PC-9 (cell line): Measurements from ENCODE around the gene DENND2D. TPM values are rescaled to one million over a fixed set of nuclear protein-coding genes. Genes with fewer than 3 reads are reported as not detected.

Source experiments
- Bru-seq: library from RNA; stranded (reverse); fragments of 400-500 nt; gene quantifications from one replicate; lab custom pipeline; 2021; lab: Mats Ljungman, UMichigan
- BruChase-seq, 2 experiments: library from RNA; stranded (reverse); fragments of 400-500 nt; gene quantifications; one replicate each; lab custom pipeline; 2021; lab: Mats Ljungman, UMichigan
- BruUV-seq: library from RNA; stranded (reverse); fragments of 400-500 nt; replicated peaks from 2 replicates; lab custom pipeline; 2021; lab: Mats Ljungman, UMichigan
- CTCF ChIA-PET: fragments of 300-600 bp; sonication (Branson Sonifier 250); formaldehyde crosslinking; loops from one replicate; lab custom pipeline; 2022; ENCODE audit warnings: antibody characterized with exemption; lab: Charles Lee
- POLR2A ChIA-PET: fragments of 300-600 bp; sonication (Branson Sonifier 250); formaldehyde crosslinking; loops from one replicate; lab custom pipeline; 2022; ENCODE audit warnings: antibody characterized with exemption; ENCODE audit not compliant: unreplicated experiment; lab: Charles Lee
- DNase-seq, 2 experiments: peaks; one replicate each; pipeline versions ENCODE4 v3.0.0 to v3.0.0-alpha.2; 2015 to 2022; ENCODE audit warnings: mixed read lengths in 1 of 2
- H2AFZ ChIP-seq: fragments of 200-600 bp; sonication (generic); 2 replicates; pipeline ENCODE4 v1.8.1; 2017; ENCODE audit warnings: antibody characterized with exemption
- H3F3A ChIP-seq: fragments of 200-600 bp; sonication (generic); 2 replicates; pipeline ENCODE4 v1.8.1; 2017; ENCODE audit warnings: antibody characterized with exemption, mild to moderate bottlenecking, low read depth; ENCODE audit not compliant: insufficient read depth
- H3K27ac ChIP-seq: fragments of 200-600 bp; sonication (generic); 2 replicates; pipeline ENCODE4 v1.6.1; 2016; ENCODE audit warnings: mixed run types
- H3K27me3 ChIP-seq: fragments of 200-600 bp; sonication (generic); 2 replicates; pipeline ENCODE4 v1.6.1; 2016; ENCODE audit warnings: low read depth, mixed run types; ENCODE audit not compliant: insufficient read depth
- H3K36me3 ChIP-seq: fragments of 200-600 bp; sonication (generic); 2 replicates; pipeline ENCODE4 v1.6.1; 2016; ENCODE audit warnings: low read depth, mixed run types
- H3K4me1 ChIP-seq: fragments of 200-600 bp; sonication (generic); replicated peaks from 2 replicates; pipeline ENCODE4 v1.6.1; 2016; ENCODE audit warnings: mixed run types; ENCODE audit not compliant: insufficient read depth
- H3K4me2 ChIP-seq: fragments of 200-600 bp; sonication (generic); 2 replicates; pipeline ENCODE4 v1.6.1; 2017; ENCODE audit warnings: mixed run types
- H3K4me3 ChIP-seq: fragments of 200-600 bp; sonication (generic); 2 replicates; pipeline ENCODE4 v1.6.1; 2016; ENCODE audit warnings: mixed run types
- H3K79me2 ChIP-seq: fragments of 200-600 bp; sonication (generic); 2 replicates; pipeline ENCODE4 v1.6.1; 2017; ENCODE audit warnings: low read depth, mixed run types
- H3K9me2 ChIP-seq: fragments of 200-600 bp; sonication (generic); 2 replicates; pipeline ENCODE4 v1.8.1; 2017; ENCODE audit warnings: mild to moderate bottlenecking; ENCODE audit not compliant: insufficient read depth
- H3K9me3 ChIP-seq: fragments of 200-600 bp; sonication (generic); 2 replicates; pipeline ENCODE4 v1.8.1; 2016; ENCODE audit warnings: low read depth; ENCODE audit not compliant: insufficient read depth
- H4K20me1 ChIP-seq: fragments of 200-600 bp; sonication (generic); 2 replicates; pipeline ENCODE4 v1.8.1; 2017; ENCODE audit not compliant: insufficient read depth
- EZH2 ChIP-seq: fragments of 200-600 bp; sonication (generic); IDR thresholded peaks from 2 replicates; pipeline ENCODE4 v1.8.0; 2017; ENCODE audit warnings: antibody characterized with exemption, low read depth
- intact Hi-C: fragments of 100-400 bp; cut with micrococcal nuclease; formaldehyde crosslinking; loops from one replicate; pipeline ENCODE4 v1.10.0; 2022; ENCODE audit not compliant: unreplicated experiment
- long read RNA-seq: library from polyadenylated mRNA; stranded (forward); transcript quantifications from one replicate; pipeline ENCODE4 v2.0.0, GENCODE V29; 2022
- total RNA-seq: library from RNA; stranded (reverse); gene quantifications from 2 replicates; pipeline ENCODE4 v1.2.3, GENCODE V29; 2021
- TF ChIP-seq, protein P1 (sequence below): fragments of 200-600 bp; sonication (generic); conservative IDR thresholded peaks from 2 replicates; pipeline ENCODE4 v1.6.1; 2017; ENCODE audit warnings: mixed run types, antibody characterized with exemption, mild to moderate bottlenecking, moderate library complexity

Gene DENND2D, protein sequence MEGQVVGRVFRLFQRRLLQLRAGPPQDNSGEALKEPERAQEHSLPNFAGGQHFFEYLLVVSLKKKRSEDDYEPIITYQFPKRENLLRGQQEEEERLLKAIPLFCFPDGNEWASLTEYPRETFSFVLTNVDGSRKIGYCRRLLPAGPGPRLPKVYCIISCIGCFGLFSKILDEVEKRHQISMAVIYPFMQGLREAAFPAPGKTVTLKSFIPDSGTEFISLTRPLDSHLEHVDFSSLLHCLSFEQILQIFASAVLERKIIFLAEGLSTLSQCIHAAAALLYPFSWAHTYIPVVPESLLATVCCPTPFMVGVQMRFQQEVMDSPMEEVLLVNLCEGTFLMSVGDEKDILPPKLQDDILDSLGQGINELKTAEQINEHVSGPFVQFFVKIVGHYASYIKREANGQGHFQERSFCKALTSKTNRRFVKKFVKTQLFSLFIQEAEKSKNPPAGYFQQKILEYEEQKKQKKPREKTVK
- 37.2 and 44.9 TPM in 2 replicates for total RNA-seq
- percentile 73 among the genes with signal in this experiment for Bru-seq, nascent RNA
- BruChase-seq, experiment 1, labeled RNA remaining after a 2-hour chase, result percentile 79 among the genes with signal in this experiment
- percentile 75 among the genes with signal in this experiment for BruChase-seq, experiment 2, labeled RNA remaining after a 6-hour chase
- long read RNA-seq, transcript DENND2D-202 (12 exons, 1,894 nt), result major isoform, 42 of 72 reads
- long read RNA-seq, partial matches to known transcripts, result 8 of 72 reads
- long read RNA-seq, other reads (novel, unspliced or antisense), result 21 of 72 reads

DNA sequence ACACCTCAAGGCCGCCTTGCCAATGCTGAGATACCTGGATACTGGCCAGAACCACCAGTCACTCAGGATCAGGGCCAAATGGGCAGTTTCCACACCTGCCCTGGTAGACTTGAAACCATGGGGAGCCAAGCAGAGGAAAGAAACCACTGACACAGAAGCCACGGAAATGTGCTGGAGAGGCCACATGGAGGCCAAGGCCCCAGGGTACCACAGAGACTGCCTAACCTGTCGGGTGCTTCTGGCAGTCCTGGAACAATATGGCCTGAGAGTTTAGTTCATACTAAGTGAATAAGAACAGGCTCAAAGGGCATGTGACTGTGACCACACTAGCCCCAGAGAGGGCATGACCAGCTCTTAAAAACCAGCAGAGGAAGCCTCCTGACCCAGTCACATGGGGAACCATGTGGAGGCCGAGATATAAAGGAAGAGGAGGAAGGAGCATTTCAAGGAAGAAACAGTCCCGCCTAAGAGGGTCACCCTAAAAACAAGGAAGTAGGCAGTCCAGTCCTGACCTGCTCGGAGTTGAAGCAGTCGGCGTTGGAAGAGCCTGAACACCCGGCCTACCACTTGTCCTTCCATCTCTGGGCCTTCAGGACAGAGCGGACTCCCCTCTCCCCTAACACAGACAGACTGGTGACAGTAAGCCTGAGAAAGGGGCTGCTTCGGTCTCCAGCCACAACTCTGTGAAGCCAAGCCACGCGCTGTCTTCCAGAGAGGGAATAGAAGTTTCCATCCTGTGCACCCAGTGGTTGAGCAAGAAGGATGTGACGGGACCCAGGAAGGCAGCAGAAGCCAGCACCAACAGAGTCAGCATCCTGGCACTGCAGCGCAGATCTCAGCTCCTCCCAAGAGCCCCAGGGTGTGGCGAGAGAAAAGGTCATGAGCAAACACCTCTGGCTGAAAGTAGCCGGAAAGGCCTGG lies at the start of gene DENND2D:
Gene DENND2D (minus strand): TSS at position 766 of the 921 bp plus-strand sequence. CDS start 187 bp downstream, at position 579.
- Histone ChIP-seq H3K4me2 (peak within 1 kb of the TSS; percentile 95), H3K9me2 (no peaks in the 10 kb centered on the region), H3K27ac (peak within 1 kb of the TSS; percentile 84), H3K79me2 (peaks cover 31% of the 10 kb centered on the region), H2AFZ (no peak within 1 kb of the TSS), H4K20me1 (no peaks in the 10 kb centered on the region), H3K36me3 (0 out of 2 replicates have a peak, but pooled peaks cover 11% of the 10 kb centered on the region), H3F3A (peaks cover 26% of the 10 kb centered on the region), H3K4me1 (peaks cover 49% of the 10 kb centered on the region), H3K9me3 (no peaks in the 10 kb centered on the region; the same call in 1 of the 2 replicates), H3K4me3 (no peak within 1 kb of the TSS), H3K27me3 (no peaks in the 10 kb centered on the region)
- peak; percentile 35 to 73 for DNase-seq
- ChIA-PET CTCF (no interaction called here), POLR2A (no interaction called here)
- no peak for TF ChIP-seq EZH2
- TF ChIP-seq, protein P1, sequence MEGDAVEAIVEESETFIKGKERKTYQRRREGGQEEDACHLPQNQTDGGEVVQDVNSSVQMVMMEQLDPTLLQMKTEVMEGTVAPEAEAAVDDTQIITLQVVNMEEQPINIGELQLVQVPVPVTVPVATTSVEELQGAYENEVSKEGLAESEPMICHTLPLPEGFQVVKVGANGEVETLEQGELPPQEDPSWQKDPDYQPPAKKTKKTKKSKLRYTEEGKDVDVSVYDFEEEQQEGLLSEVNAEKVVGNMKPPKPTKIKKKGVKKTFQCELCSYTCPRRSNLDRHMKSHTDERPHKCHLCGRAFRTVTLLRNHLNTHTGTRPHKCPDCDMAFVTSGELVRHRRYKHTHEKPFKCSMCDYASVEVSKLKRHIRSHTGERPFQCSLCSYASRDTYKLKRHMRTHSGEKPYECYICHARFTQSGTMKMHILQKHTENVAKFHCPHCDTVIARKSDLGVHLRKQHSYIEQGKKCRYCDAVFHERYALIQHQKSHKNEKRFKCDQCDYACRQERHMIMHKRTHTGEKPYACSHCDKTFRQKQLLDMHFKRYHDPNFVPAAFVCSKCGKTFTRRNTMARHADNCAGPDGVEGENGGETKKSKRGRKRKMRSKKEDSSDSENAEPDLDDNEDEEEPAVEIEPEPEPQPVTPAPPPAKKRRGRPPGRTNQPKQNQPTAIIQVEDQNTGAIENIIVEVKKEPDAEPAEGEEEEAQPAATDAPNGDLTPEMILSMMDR, result no peak
- intact Hi-C loops, result no loop called here
- BruUV-seq, result no TSS peak

DNA sequence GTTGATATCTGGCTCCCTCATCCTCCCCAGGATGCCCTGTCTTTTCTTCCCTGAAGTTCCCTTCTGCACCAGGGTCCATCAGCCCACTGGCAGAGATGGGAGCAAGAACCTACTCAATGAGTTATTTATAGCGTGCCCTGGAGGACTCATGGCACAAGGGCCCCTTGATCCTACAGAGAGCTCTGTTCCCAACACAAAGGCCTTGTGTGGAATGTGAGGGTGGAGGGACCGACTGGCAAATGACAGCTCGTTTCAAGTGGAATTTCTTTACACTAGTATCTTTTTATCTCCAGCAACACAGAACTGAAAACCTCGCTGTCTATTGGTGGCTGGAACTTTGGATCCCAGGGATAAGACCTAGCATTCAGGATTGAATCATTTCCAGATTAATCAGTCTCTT lies 49.5 kb upstream of the DENND2D start:
- Histone ChIP-seq H3K79me2 (no peaks in the 10 kb centered on the region), H2AFZ (no peak overlapping the region), H3K9me3 (no peaks in the 10 kb centered on the region), H3K4me1 (no peaks in the 10 kb centered on the region), H3K9me2 (no peaks in the 10 kb centered on the region), H3K27me3 (0 out of 2 replicates have a peak, but pooled peaks cover 6% of the 10 kb centered on the region), H3K4me2 (no peak overlapping the region), H3K27ac (no peak overlapping the region), H4K20me1 (no peaks in the 10 kb centered on the region), H3K36me3 (no peaks in the 10 kb centered on the region), H3F3A (no peaks in the 10 kb centered on the region), H3K4me3 (no peak overlapping the region)
- TF ChIP-seq EZH2, result no peak
- TF ChIP-seq, protein P1, result no peak
- CTCF ChIA-PET, result no interaction called here
- BruUV-seq, result no TSS peak
- DNase-seq, result no peak
- intact Hi-C loops, result no loop called here
- POLR2A ChIA-PET, result no interaction called here
